Stomach (tissue), 9 donors: Measurements from ENCODE around the gene PDK2. TPM values are rescaled to one million over a fixed set of nuclear protein-coding genes. Genes with fewer than 3 reads are reported as not detected.

Experiments used
- DNase-seq, 2 donors: peaks; one replicate each; pipeline versions ENCODE4 v3.0.0 to v3.0.0-alpha.2; 2013 to 2019
- H3K27ac ChIP-seq, 5 donors: fragments of 200-600 bp in 4 of 5; sonication (generic) in 4 of 5; one replicate each; pipeline ENCODE4 v1.5.1; 2013 to 2019; ENCODE audit warnings: mild to moderate bottlenecking in 1 of 5, moderate library complexity in 1 of 5
- H3K27me3 ChIP-seq, 3 donors: fragments of 200-600 bp; sonication (generic); one replicate each; pipeline ENCODE4 v1.5.1; 2017 to 2019; ENCODE audit warnings: mixed run types in 1 of 3
- H3K36me3 ChIP-seq, 4 donors: fragments of 200-600 bp; sonication (generic); 1 replicate in 3 of 4; 2 replicates in 1 of 4; pipeline ENCODE4 v1.5.1; 2016 to 2019
- H3K4me1 ChIP-seq, 4 donors: fragments of 200-600 bp; sonication (generic); one replicate each; pipeline ENCODE4 v1.5.1; 2016 to 2019
- H3K4me3 ChIP-seq, 4 donors: fragments of 200-600 bp; sonication (generic) in 3 of 4; one replicate each; pipeline ENCODE4 v1.5.1; 2016 to 2019; ENCODE audit warnings: mild to moderate bottlenecking in 1 of 4
- H3K9me3 ChIP-seq, 4 donors: fragments of 200-600 bp; sonication (generic); one replicate each; pipeline ENCODE4 v1.5.1; 2016 to 2019
- CTCF ChIP-seq, 7 experiments: fragments of 450-650 bp in 4 of 7; fragments of 200-600 bp in 3 of 7; sonication (generic) in 3 of 7; IDR thresholded peaks; one replicate each; pipeline ENCODE4 v1.5.1; 2016 to 2019; ENCODE audit warnings: antibody characterized with exemption in 7 of 7, control low read depth in 2 of 7, mild to moderate bottlenecking in 1 of 7
- EP300 ChIP-seq: sonication (generic); formaldehyde crosslinking; IDR thresholded peaks from one replicate; pipeline ENCODE4 v1.6.1; 2017; ENCODE audit warnings: antibody characterized with exemption
- POLR2A ChIP-seq, 4 donors: fragments of 450-650 bp; IDR thresholded peaks; one replicate each; pipeline ENCODE4 v1.6.1; 2016; ENCODE audit warnings: antibody characterized with exemption in 4 of 4, control low read depth in 2 of 4, mild to moderate bottlenecking in 1 of 4, moderate library complexity in 1 of 4
- POLR2AphosphoS5 ChIP-seq, 3 donors: sonication (generic); formaldehyde crosslinking; IDR thresholded peaks; one replicate each; pipeline ENCODE4 v1.6.1; 2016; ENCODE audit warnings: antibody characterized with exemption in 3 of 3
- WGBS, 5 donors: extraction: QIAGEN DNeasy Blood & Tissue Kit in 3 of 5; methylation state at CpG; one replicate each; pipeline versions ENCODE4 v1.1.5 to v1.1.7; 2013 to 2018; 5-methylcytosine and 5-hydroxymethylcytosine counted together
- intact Hi-C: fragments of 100-400 bp; cut with DNase I; formaldehyde crosslinking; loops from one replicate; pipeline ENCODE4 v1.15.1; 2023; ENCODE audit warnings: low total_unique reads
- polyA plus RNA-seq, 3 donors: library from polyadenylated mRNA; stranded (reverse); fragments of 200-250 nt; gene quantifications; one replicate each; pipeline ENCODE4 v1.2.3, GENCODE V29; 2013
- total RNA-seq, 5 donors: library from RNA; depleted of rRNA; stranded (reverse); fragments of >200 nt; gene quantifications; one replicate each; pipeline versions ENCODE4 v1.1.0 to v1.2.3, GENCODE V29; 2014 to 2016
- donor health status: healthy with polysubstance abuse.
- donor health status: Bipolar disorder and iron deficiency.
- donor health status: healthy.

The PDK2 gene
- total and polyA plus RNA-seq, 8 donors = 4.6 to 255 (median 20.4) TPM

GRCh38 chr17:50149091-50149416 is 53.9 kb downstream of the PDK2 start:
- peak overlapping the region; percentile 80 to 97 (median 92) for H3K27ac ChIP-seq
- DNase-seq = no peak
- intact Hi-C loops = no loop called here
- peaks cover 60 to 91% (median 85%) of the 10 kb centered on the region in 4 donors for H3K4me1 ChIP-seq
- no peaks in the 10 kb centered on the region for H3K9me3 ChIP-seq
- peak overlapping the region; percentile 75 to 93 (median 85) for H3K4me3 ChIP-seq
- H3K27me3 ChIP-seq = no peaks in the 10 kb centered on the region
- WGBS, 5 donors = 0 to 2% (median 1%) methylated on average over 9 to 30 of the region's 30 CpGs
- TF ChIP-seq POLR2A (IDR thresholded peaks at IDR 0.05) (no peak), EP300 (no peak), CTCF (IDR thresholded peaks at IDR 0.05) (no peak), POLR2AphosphoS5 (IDR thresholded peaks at IDR 0.05) (no peak)
- peaks cover 10 to 20% (median 17%) of the 10 kb centered on the region in 4 donors for H3K36me3 ChIP-seq

- TF ChIP-seq EP300 = no peak
- peak in 2 of 3 donors; percentile 24 to 54 for TF ChIP-seq POLR2AphosphoS5 (IDR thresholded peaks at IDR 0.05)
- peak in 2 of 7 experiments; percentile 7 to 29 for TF ChIP-seq CTCF (IDR thresholded peaks at IDR 0.05)
- H3K36me3 ChIP-seq = peaks cover 5 to 14% (median 11%) of the 10 kb centered on the region in 4 donors
- intact Hi-C loops = no loop called here
- H3K27me3 ChIP-seq = no peaks in the 10 kb centered on the region
- peak overlapping the region; percentile 80 to 97 (median 92) for H3K27ac ChIP-seq
- WGBS, 5 donors = 0 to 2% (median 1%) methylated on average over 41 to 123 of the region's 123 CpGs
- no peaks in the 10 kb centered on the region for H3K9me3 ChIP-seq
- DNase-seq = peak; percentile 77 to 89
- H3K4me1 ChIP-seq = peaks cover 66 to 91% (median 84%) of the 10 kb centered on the region in 4 donors
- H3K4me3 ChIP-seq = peak overlapping the region; percentile 75 to 93 (median 85)
Observed at GRCh38 chr17:50149417-50150353, 54.5 kb downstream of the PDK2 start.

GRCh38 chr17:50150354-50151040 is 55.3 kb downstream of the PDK2 start, which contains the start of gene PPP1R9B:
Gene PPP1R9B, minus strand, starts transcription at chr17:50150677. Its CDS starts 164 bp downstream, at chr17:50150513.
- Histone ChIP-seq H3K9me3 (no peaks in the 10 kb centered on the region), H3K27ac (peak within 1 kb of the TSS; percentile 80 to 97 (median 92)), H3K36me3 (peaks cover 0 to 6% (median 3%) of the 10 kb centered on the region in 4 donors), H3K4me3 (peak within 1 kb of the TSS; percentile 75 to 93 (median 85)), H3K27me3 (no peaks in the 10 kb centered on the region), H3K4me1 (peaks cover 69 to 91% (median 80%) of the 10 kb centered on the region in 4 donors)
- TF ChIP-seq CTCF (IDR thresholded peaks at IDR 0.05) (no peak), POLR2A (IDR thresholded peaks at IDR 0.05) (no peak), POLR2AphosphoS5 (IDR thresholded peaks at IDR 0.05) (no peak), EP300 (no peak)
- intact Hi-C loops = no loop called here
- 0 to 1% (median 0%) methylated on average over 47 to 69 of the region's 69 CpGs for WGBS, 5 donors
- no peak for DNase-seq
